Testis (tissue), 3 donors: ENCODE results near the gene TTC7B. TPM values are rescaled to one million over a fixed set of nuclear protein-coding genes. Genes with fewer than 3 reads are reported as not detected.

ENCODE experiments used
- DNase-seq: peaks from one replicate; pipeline ENCODE4 v3.0.0-alpha.2; 2019
- H3K27ac ChIP-seq, 2 donors: fragments of 200-600 bp; sonication (generic); one replicate each; pipeline ENCODE4 v1.5.1; 2019
- H3K27me3 ChIP-seq: fragments of 200-600 bp; sonication (generic); one replicate; pipeline ENCODE4 v1.5.1; 2019
- H3K36me3 ChIP-seq: fragments of 200-600 bp; sonication (generic); one replicate; pipeline ENCODE4 v1.5.1; 2017; ENCODE audit warnings: low read depth; ENCODE audit errors: missing control alignments
- H3K4me1 ChIP-seq: fragments of 200-600 bp; sonication (generic); one replicate; pipeline ENCODE4 v1.5.1; 2019
- H3K4me3 ChIP-seq, 2 donors: fragments of 200-600 bp; sonication (generic); one replicate each; pipeline ENCODE4 v1.5.1; 2017 to 2019
- H3K9me3 ChIP-seq: fragments of 200-600 bp; sonication (generic); one replicate; pipeline ENCODE4 v1.5.1; 2017
- CTCF ChIP-seq, 3 experiments: fragments of 450-650 bp in 2 of 3; fragments of 200-600 bp in 1 of 3; sonication (generic) in 1 of 3; IDR thresholded peaks; one replicate each; pipeline ENCODE4 v1.5.1; 2016 to 2019; ENCODE audit warnings: antibody characterized with exemption in 3 of 3, mild to moderate bottlenecking in 2 of 3, moderate library complexity in 1 of 3
- POLR2A ChIP-seq: fragments of 450-650 bp; IDR thresholded peaks from one replicate; pipeline ENCODE4 v1.6.1; 2017; ENCODE audit warnings: antibody characterized with exemption, mild to moderate bottlenecking, moderate library complexity
- WGBS, 2 donors: methylation state at CpG; one replicate each; pipeline ENCODE4 v1.1.5; 2018; 5-methylcytosine and 5-hydroxymethylcytosine counted together
- intact Hi-C: fragments of 100-400 bp; cut with DNase I; formaldehyde crosslinking; loops from one replicate; pipeline ENCODE4 v1.15.1; 2023; ENCODE audit warnings: low total_unique reads
- polyA plus RNA-seq: library from polyadenylated mRNA; stranded (reverse); fragments of 350-450 nt; fragmentation: Illumina TruSeq; extraction: RNeasy Lipid Tissue Mini Kit (QIAGEN cat#74804); gene quantifications from one replicate; pipeline ENCODE4 v1.2.3, GENCODE V29; 2014; ENCODE audit warnings: low read depth, low replicate concordance; ENCODE audit not compliant: insufficient read depth
- total RNA-seq, 2 donors: library from RNA; depleted of rRNA; stranded (reverse); fragments of >200 nt; gene quantifications; one replicate each; pipeline ENCODE4 v1.2.3, GENCODE V29; 2016

TTC7B gene
- total and polyA plus RNA-seq, 3 donors from 2014 or later, result 11.3 to 17.0 (median 12.1) TPM

- 91 to 93% methylated on average over 4 of the region's 4 CpGs for WGBS, 2 donors
- no peak for TF ChIP-seq POLR2A
- no peak for TF ChIP-seq CTCF (IDR thresholded peaks at IDR 0.05)
- Histone ChIP-seq H3K4me1 (no peaks in the 10 kb centered on the region), H3K9me3 (no peaks in the 10 kb centered on the region), H3K36me3 (no peaks in the 10 kb centered on the region), H3K4me3 (no peak overlapping the region), H3K27ac (no peak overlapping the region), H3K27me3 (no peaks in the 10 kb centered on the region)
- intact Hi-C loops, result no loop called here
- no peak for DNase-seq
Measured at GRCh38 chr14:90732139-90732538, 84.1 kb downstream of the TTC7B start.

- intact Hi-C loops, result no loop called here
- no peak for TF ChIP-seq POLR2A
- TF ChIP-seq CTCF (IDR thresholded peaks at IDR 0.05), result no peak
- no peak for DNase-seq
- 88 to 95% methylated on average over 11 of the region's 11 CpGs for WGBS, 2 donors
- Histone ChIP-seq H3K4me3 (no peak overlapping the region), H3K36me3 (no peaks in the 10 kb centered on the region), H3K27ac (no peak overlapping the region), H3K9me3 (no peaks in the 10 kb centered on the region), H3K27me3 (no peaks in the 10 kb centered on the region), H3K4me1 (no peaks in the 10 kb centered on the region)
Measured at GRCh38 chr14:90731487-90731886, 84.7 kb downstream of the TTC7B start.

GRCh38 chr14:90730206-90730766, 85.9 kb downstream of the TTC7B start:
- 94 to 96% methylated on average over 9 of the region's 9 CpGs for WGBS, 2 donors
- Histone ChIP-seq H3K4me1 (no peaks in the 10 kb centered on the region), H3K27me3 (no peaks in the 10 kb centered on the region), H3K27ac (no peak overlapping the region), H3K9me3 (no peaks in the 10 kb centered on the region), H3K36me3 (no peaks in the 10 kb centered on the region), H3K4me3 (no peak overlapping the region)
- no peak for DNase-seq
- TF ChIP-seq CTCF (IDR thresholded peaks at IDR 0.05), result no peak
- TF ChIP-seq POLR2A, result no peak
- intact Hi-C loops, result no loop called here

- Histone ChIP-seq H3K27me3 (no peaks in the 10 kb centered on the region), H3K4me3 (no peak overlapping the region), H3K27ac (no peak overlapping the region), H3K36me3 (no peaks in the 10 kb centered on the region), H3K9me3 (no peaks in the 10 kb centered on the region), H3K4me1 (no peaks in the 10 kb centered on the region)
- TF ChIP-seq POLR2A (no peak), CTCF (IDR thresholded peaks at IDR 0.05) (no peak)
- no peak for DNase-seq
- intact Hi-C loops, result no loop called here
- 85 to 89% methylated on average over 5 of the region's 5 CpGs for WGBS, 2 donors
Measured at GRCh38 chr14:90728951-90729350, 87.3 kb downstream of the TTC7B start.

GRCh38 chr14:90727082-90727481, 89.1 kb downstream of the TTC7B start:
- H3K36me3 ChIP-seq, result no peaks in the 10 kb centered on the region
- no peak for DNase-seq
- no peaks in the 10 kb centered on the region for H3K4me1 ChIP-seq
- intact Hi-C loops, result no loop called here
- no peaks in the 10 kb centered on the region for H3K27me3 ChIP-seq
- no peaks in the 10 kb centered on the region for H3K9me3 ChIP-seq
- no peak overlapping the region for H3K4me3 ChIP-seq
- TF ChIP-seq CTCF (IDR thresholded peaks at IDR 0.05) (no peak), POLR2A (no peak)
- H3K27ac ChIP-seq, result no peak overlapping the region
- 89 to 92% methylated on average over 13 of the region's 13 CpGs for WGBS, 2 donors
